Measurements from ENCODE around the gene FZD2. TPM values are rescaled to one million over a fixed set of nuclear protein-coding genes. Genes with fewer than 3 reads are reported as not detected.
"Not testable (repeated sequence)": the region's sequence is repeated elsewhere in the genome, so short reads cannot be mapped to it uniquely, and the experiment has no call there.

FZD2 gene
- total RNA-seq, 2 experiments from 2014 or later = 0.26 to 0.29 TPM

DNA sequence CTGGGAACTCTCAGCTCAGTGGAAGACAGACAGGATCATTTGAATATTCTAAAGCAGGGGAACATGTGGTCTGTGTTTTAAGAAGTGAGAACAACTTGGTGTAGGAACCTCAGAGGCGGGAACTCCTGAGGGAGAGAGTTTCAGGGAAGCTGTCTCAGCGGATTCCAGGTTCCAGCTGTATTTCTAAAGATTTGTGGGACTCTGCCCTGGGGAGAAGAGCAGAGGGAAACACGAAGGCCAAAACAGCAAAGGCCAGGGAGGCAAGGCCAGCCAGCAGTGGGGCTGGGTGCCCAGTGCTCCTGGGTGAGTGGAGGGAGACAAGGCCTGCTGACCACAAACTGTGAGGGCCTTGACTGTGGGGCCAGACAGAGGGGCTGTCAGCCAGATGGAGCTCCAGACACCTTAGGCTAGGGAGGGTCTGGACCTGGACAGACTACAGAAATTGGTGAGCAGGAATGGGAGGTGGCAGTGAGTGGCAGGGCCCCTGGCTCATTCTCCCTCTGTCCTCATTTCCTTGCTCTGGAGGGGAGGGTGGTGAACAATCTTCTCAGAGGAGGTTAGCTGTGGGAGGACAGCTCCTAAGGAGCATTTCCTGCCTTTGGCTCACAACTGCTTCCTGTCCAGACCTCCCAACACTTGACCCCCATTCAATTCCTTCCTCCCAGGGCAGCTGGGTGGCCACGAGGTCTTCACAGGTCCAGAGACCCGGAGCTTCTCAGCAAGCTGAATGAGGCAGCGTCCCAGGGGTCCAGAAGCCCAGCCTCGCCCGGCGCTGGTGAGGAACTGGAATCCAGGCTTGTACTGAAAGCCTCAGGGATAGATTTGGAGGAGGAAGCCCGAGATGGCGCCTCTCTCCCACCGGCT is 21.0 kb upstream of the FZD2 start:
- ChIA-PET POLR2A (no interaction called here), CTCF (interaction anchor here (1.7 kb wide), 1 partner anchor 13 kb away, joined by 7 read pairs; no protein-coding TSS in a partner anchor)
- Mint-ChIP-seq H3K36me3 (ENCODE audit: low read depth) (no peaks in the 10 kb centered on the region), H3K4me1 (ENCODE audit: low read depth) (peaks cover 7% of the 10 kb centered on the region), H3K4me3 (no peak overlapping the region), H3K27me3 (ENCODE audit: low read depth) (peaks cover 2% of the 10 kb centered on the region), H3K27ac (no peak overlapping the region), H3K9me3 (ENCODE audit: insufficient read depth) (no peaks in the 10 kb centered on the region)
- no peak for ATAC-seq
- DNase-seq = no peak

DNA sequence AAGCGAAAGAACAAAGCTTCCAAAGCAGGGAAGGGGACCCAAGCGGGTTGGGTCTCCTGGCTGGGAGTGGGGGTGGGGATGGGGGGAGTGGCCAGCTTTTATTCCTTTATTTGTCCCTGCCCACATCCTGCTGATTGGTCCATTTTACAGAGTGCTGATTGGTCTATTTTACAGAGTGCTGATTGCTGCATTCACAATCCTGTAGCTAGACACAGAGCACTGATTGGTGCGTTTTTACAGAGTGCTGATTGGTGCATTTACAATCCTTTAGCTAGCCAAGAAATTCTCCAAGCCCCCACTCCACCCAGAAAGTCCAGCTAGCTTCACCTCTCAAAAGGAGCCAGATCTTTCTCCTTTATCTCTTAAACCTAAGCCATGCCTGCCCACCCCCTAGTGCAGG is 19.4 kb upstream of the FZD2 start:
- H3K27me3 Mint-ChIP-seq (ENCODE audit: low read depth); H3K27ac Mint-ChIP-seq; H3K36me3 Mint-ChIP-seq (ENCODE audit: low read depth); H3K9me3 Mint-ChIP-seq (ENCODE audit: insufficient read depth); CTCF ChIA-PET; H3K4me3 Mint-ChIP-seq; ATAC-seq; POLR2A ChIA-PET; H3K4me1 Mint-ChIP-seq (ENCODE audit: low read depth); DNase-seq: not testable (repeated sequence)

DNA sequence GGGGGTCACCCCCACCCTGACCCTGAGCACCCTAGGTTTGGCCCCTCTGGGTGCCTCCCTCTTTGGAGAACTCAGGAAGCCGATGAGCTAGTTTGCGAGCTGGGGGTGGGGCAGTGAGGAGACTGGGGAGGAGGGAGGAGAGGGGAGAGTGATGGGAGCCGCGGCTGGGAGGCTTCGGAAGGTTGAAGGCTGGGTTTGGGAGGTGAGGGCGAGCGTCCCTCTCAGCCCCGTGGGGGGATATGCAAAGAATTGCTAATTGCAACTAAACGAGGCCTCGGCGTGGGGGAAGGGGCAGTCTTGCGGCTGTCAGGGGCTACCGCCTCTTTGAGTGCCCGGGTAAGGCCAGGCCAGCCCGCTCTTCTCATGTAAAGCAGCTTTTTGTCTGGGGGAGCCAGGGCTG is 17.6 kb upstream of the FZD2 start:
- ATAC-seq (no peak), DNase-seq (no peak)
- no peaks in the 10 kb centered on the region for H3K9me3 Mint-ChIP-seq (ENCODE audit: insufficient read depth)
- no peak overlapping the region for H3K27ac Mint-ChIP-seq
- H3K4me1 Mint-ChIP-seq (ENCODE audit: low read depth) = no peaks in the 10 kb centered on the region
- CTCF ChIA-PET = interaction anchor here (0.6 kb wide), 1 partner anchor 17 kb away, joined by 3 read pairs; no protein-coding TSS in a partner anchor
- peaks cover 5% of the 10 kb centered on the region for H3K27me3 Mint-ChIP-seq (ENCODE audit: low read depth)
- H3K36me3 Mint-ChIP-seq (ENCODE audit: low read depth) = no peaks in the 10 kb centered on the region
- H3K4me3 Mint-ChIP-seq = no peak overlapping the region
- POLR2A ChIA-PET = no interaction called here

DNA sequence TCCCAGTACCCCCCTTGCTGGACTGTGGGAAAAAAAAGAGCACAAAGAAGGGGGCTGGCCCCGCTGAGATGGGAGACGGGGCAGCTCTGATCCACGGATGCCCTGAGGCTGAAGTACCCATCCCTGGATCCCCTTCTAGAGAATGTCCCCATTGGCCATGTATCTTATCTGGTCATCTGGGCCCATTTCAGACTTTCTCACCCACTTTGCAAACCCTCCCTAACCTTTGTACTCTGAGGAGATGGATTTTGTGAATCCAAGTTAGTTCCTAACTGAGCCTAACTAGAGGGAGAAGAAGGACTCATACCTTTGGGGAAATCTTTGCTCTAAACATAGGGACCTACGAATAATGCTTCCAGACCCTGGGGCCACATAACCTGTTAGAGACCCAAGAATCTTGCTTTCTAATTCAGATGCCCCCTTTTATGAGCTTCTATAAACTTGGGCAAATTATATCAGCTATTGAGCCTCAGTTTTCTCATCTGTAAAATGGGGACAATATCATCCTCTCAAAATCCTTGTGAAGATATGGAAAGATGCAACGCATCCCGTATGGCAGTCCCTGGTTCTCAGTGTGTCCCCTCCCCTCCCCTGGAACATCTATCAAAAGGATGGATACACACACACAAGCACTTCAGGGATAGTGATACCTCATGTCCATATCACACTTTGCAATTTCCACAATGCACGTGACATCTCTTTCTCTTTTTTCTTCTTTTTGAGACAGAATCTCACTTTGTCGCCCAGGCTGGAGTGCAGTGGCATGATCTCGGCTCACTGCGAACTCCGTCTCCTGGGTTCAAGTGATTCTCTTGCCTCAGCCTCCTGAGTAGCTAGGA is 16.8 kb upstream of the FZD2 start:
- no peak overlapping the region for H3K27ac Mint-ChIP-seq
- ChIA-PET POLR2A (no interaction called here), CTCF (interaction anchor here (0.6 to 1.4 kb wide), 2 partner anchors 8 to 18 kb away, joined by 3 to 5 read pairs; no protein-coding TSS in a partner anchor)
- no peak for ATAC-seq
- no peaks in the 10 kb centered on the region for H3K36me3 Mint-ChIP-seq (ENCODE audit: low read depth)
- DNase-seq = no peak
- H3K9me3 Mint-ChIP-seq (ENCODE audit: insufficient read depth) = no peaks in the 10 kb centered on the region
- peaks cover 5% of the 10 kb centered on the region for H3K27me3 Mint-ChIP-seq (ENCODE audit: low read depth)
- no peaks in the 10 kb centered on the region for H3K4me1 Mint-ChIP-seq (ENCODE audit: low read depth)
- no peak overlapping the region for H3K4me3 Mint-ChIP-seq

DNA sequence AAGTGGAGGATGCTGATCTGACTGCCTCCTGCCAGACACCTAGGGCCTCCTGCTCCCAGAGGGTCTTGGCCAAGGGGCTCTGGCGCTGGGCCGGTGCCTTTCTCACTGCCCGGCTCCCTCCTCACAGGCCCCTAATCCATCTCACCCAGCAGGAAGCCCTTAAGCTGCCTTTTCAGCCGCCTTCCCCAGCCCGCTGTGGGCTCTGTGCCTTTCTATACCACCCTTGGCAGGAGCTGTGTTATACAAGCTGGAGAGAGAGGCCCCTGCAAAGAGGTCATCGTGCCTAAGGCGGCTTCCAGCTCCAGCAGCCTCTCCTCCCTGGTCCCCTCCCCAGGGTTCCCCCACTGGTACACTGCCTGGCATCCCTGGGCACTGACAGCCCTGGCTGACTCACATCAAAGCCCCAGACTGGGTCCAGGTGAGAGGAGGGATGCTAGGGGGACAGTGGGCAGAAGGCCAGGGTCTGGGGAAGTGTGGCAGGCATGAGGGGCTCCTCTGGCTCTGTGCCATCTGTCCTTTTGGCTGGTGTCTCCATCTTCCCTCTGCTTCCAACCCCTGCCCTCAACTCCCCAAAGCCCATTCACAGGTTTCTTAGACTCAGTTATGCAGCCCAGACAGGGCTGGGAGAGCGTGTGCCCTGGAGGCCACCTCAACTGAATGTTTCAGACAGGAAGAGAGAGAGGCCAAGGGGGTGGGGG is 15.3 kb upstream of the FZD2 start:
- Mint-ChIP-seq H3K4me3 (no peak overlapping the region), H3K27me3 (ENCODE audit: low read depth) (peaks cover 7% of the 10 kb centered on the region), H3K9me3 (ENCODE audit: insufficient read depth) (no peaks in the 10 kb centered on the region), H3K4me1 (ENCODE audit: low read depth) (no peaks in the 10 kb centered on the region), H3K27ac (no peak overlapping the region), H3K36me3 (ENCODE audit: low read depth) (no peaks in the 10 kb centered on the region)
- DNase-seq (no peak), ATAC-seq (no peak)
- CTCF ChIA-PET = interaction anchor here (1.1 to 1.4 kb wide), 2 partner anchors 10 to 19 kb away, joined by 3 to 5 read pairs; no protein-coding TSS in a partner anchor
- POLR2A ChIA-PET = no interaction called here

DNA sequence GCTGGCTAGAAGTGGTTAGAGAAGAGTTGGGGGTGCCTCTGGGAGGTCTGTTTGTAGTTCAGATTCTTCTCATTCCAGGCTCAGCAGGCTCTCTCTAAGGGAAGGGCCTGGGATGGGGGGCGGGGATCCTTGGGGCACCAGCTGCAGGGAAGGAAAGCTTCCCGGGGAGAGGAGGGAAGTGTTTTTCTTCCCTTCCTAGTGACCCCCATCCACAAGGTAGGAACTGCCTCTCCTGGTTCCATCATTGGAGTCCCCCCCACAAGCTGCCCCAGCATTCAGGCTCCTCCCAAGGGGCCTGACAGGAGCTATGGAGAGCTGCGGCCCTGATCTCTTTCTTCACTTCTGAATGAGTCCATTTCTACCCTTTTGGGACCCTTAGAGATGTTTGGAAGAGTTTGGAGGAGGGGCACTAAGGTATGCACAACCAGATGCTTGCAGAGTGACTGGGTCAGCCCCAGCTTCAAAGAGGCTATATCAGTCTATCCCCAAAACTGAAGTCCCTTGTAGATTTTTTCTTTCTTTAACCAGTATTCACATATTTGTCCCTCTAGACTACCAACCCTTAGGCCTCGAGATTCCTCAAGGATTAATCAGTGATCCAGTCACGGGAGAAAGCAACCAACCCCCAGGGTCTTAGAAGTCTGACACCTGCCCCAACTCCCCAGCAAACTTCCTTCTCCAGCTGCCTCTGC is 13.9 kb upstream of the FZD2 start:
- CTCF ChIA-PET = interaction anchor here (1.2 to 5.1 kb wide), 2 partner anchors 10 to 24 kb away, joined by 3 to 28 read pairs; no protein-coding TSS in a partner anchor
- Mint-ChIP-seq H3K36me3 (ENCODE audit: low read depth) (no peaks in the 10 kb centered on the region), H3K27ac (no peak overlapping the region), H3K27me3 (ENCODE audit: low read depth) (peaks cover 7% of the 10 kb centered on the region), H3K4me1 (ENCODE audit: low read depth) (no peaks in the 10 kb centered on the region), H3K4me3 (no peak overlapping the region), H3K9me3 (ENCODE audit: insufficient read depth) (no peaks in the 10 kb centered on the region)
- ATAC-seq (no peak), DNase-seq (no peak)
- POLR2A ChIA-PET = no interaction called here

DNA sequence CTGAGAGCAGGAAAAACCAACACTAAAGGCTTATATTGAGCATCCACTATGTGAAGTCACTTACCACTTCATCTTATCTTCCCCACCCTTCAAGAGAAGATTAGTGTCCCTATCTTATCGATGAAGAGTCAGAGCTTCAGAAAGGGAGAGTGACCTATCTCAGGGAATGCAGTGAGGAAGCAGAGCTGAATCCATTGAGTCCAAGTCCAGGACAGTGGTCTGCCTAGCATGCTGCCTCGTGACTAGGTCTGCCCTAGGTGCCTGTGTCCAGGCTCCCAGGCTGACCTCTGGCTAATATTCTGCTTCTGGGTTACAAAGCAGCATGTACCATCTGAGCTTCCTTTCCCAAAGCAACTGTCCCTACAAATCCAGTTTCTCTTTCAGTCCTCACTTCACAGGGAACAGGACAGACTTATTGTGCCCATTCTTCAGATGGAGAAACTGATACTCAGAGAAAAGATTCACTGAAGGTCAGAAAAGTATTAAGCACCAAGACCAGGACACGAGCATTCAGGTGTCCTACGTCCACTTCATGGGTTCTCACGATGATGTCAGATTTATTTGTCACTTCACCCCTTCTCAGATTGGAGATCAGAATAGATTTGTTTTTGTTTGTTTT is 13.3 kb upstream of the FZD2 start:
- no peak for ATAC-seq
- Mint-ChIP-seq H3K36me3 (ENCODE audit: low read depth) (no peaks in the 10 kb centered on the region), H3K27ac (no peak overlapping the region), H3K4me3 (no peak overlapping the region), H3K27me3 (ENCODE audit: low read depth) (peaks cover 7% of the 10 kb centered on the region), H3K4me1 (ENCODE audit: low read depth) (no peaks in the 10 kb centered on the region), H3K9me3 (ENCODE audit: insufficient read depth) (no peaks in the 10 kb centered on the region)
- ChIA-PET POLR2A (no interaction called here), CTCF (interaction anchor here (1.2 to 5.1 kb wide), 2 partner anchors 11 to 23 kb away, joined by 3 to 28 read pairs; no protein-coding TSS in a partner anchor)
- DNase-seq = no peak

DNA sequence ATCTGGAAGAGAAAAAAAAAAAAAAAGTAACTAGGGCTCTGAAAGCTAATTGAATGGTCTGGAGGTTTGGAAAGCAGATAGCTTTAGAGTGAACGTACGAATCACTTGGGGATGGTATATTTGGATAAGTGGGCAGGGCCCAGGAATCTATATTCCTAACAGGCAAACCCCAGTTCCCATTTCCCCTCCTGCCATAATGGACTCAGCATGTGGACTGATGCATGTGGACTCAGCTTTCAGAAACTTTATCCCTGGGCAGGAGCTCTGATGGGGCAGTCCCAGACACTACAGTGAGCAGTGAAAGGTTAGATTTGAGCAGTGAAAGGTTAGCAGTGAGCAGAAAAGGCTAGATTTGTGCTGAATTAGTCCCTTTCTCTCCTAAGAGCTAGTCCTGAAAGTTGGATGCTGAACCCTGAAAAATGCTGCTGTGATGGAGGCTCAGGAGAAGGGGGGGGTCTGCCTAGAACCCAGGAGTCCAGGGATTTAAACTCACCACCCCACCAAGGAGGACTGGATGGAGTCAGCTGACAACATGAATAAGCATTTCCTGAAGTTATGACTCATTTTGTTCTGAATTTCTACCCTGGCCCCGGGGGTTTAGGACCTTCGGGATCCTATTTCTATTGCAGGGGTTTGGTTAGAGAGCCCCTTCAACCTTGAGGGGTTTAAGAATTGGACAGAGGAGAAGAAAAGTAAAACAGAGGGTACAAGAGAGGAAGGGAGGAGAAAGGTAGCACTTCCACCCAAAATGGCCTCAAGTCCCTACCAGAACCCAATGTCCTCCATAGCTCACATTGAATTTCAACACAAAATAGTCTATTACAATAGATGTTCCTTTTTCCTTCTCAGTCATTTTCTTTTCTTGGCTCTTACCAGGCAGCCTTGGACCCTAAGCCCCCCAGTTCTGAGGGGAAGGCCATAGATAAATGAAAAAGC is 10.3 kb upstream of the FZD2 start:
- ChIA-PET POLR2A (no interaction called here), CTCF (interaction anchor here (5.1 kb wide), 1 partner anchor 14 kb away, joined by 28 read pairs; no protein-coding TSS in a partner anchor)
- Mint-ChIP-seq H3K27ac (no peak overlapping the region), H3K36me3 (ENCODE audit: low read depth) (no peaks in the 10 kb centered on the region), H3K9me3 (ENCODE audit: insufficient read depth) (no peaks in the 10 kb centered on the region), H3K27me3 (ENCODE audit: low read depth) (peaks cover 13% of the 10 kb centered on the region), H3K4me3 (no peak overlapping the region), H3K4me1 (ENCODE audit: low read depth) (no peaks in the 10 kb centered on the region)
- ATAC-seq (no peak), DNase-seq (no peak)

DNA sequence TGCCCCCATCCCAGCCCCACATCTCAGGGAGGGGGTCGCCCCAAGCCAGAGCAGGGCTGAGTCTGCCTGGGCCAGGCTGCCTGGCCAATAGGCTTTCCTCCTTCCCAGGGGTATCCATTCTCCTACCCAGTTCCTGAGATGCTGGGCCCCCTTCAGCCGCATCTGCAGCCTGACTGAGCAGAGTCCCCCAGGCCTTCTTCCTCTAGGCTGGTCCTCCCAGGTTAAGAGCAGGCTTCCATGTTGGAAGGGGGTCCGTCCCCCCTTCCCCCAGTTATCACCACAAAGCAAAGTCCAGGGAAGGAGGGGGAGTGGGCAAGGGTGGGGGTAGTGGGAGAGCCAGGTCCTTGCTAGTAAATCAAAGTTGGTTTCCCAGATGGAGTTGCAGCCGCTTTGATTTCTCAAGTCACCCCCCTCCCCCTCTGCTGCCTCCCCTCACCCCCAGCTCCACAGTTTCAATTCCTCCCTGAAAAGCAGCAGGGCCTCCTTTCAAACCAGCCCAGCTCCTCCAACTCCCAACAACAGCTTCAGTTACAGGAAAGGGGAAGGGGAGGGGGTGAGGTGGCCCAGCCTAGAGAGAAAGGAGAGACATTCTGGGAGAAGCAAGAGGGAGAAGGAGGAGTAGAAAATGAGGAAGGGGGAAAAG is 9.5 kb upstream of the FZD2 start:
- POLR2A ChIA-PET = no interaction called here
- Mint-ChIP-seq H3K9me3 (ENCODE audit: insufficient read depth) (no peaks in the 10 kb centered on the region), H3K27me3 (ENCODE audit: low read depth) (peaks cover 20% of the 10 kb centered on the region), H3K36me3 (ENCODE audit: low read depth) (no peaks in the 10 kb centered on the region), H3K27ac (no peak overlapping the region), H3K4me3 (no peak overlapping the region), H3K4me1 (ENCODE audit: low read depth) (no peaks in the 10 kb centered on the region)
- no peak for ATAC-seq
- DNase-seq = no peak
- CTCF ChIA-PET = interaction anchor here (5.1 kb wide), 1 partner anchor 15 kb away, joined by 28 read pairs; no protein-coding TSS in a partner anchor

Measured in activated CD8-positive, alpha-beta T cell treated with anti-CD3 and anti-CD28 coated beads, Interleukin-2, amount 10 ng/mL, durations not matched to agents 7 days and 5 days (primary cell).